ENCODE data around the gene MND1.
"Not testable (repeated sequence)": the region's sequence is repeated elsewhere in the genome, so short reads cannot be mapped to it uniquely, and the experiment has no call there.

The MND1 gene

DNA sequence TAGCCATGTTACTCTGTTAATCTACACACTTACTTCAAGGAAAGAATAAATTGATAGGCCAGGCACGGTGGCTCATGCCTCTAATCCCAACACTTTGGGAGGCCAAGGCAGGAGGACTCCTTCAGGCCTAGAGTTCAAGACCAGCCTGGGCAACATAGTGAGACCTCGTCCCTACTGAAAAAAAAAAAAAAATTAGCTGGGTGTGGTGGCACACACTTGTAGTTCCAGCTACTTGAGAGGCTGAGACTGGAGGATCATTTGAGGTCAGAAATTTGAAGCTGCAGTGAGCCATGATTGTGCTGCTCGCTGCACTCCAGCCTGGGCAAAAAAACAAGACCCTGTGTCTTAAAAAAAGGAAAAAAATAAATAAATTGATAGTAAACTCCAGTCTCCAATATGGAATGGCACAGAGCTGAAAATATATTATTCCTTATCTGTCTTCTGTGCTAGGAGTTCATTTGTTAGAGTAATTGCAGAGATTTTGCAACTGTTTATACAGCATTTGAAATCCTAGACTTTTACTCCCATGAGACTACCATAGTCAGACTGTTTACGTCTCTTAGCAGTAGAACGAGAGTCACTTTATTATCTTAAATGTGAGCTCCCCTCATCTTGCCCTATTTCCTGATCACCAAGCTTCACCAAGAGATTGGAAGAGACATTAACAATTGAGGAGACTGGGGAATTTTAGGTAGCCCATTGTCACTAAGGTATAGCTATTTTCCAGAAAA lies 102.9 kb downstream of the MND1 start:
- DNase-seq, result peak; percentile 54

DNA sequence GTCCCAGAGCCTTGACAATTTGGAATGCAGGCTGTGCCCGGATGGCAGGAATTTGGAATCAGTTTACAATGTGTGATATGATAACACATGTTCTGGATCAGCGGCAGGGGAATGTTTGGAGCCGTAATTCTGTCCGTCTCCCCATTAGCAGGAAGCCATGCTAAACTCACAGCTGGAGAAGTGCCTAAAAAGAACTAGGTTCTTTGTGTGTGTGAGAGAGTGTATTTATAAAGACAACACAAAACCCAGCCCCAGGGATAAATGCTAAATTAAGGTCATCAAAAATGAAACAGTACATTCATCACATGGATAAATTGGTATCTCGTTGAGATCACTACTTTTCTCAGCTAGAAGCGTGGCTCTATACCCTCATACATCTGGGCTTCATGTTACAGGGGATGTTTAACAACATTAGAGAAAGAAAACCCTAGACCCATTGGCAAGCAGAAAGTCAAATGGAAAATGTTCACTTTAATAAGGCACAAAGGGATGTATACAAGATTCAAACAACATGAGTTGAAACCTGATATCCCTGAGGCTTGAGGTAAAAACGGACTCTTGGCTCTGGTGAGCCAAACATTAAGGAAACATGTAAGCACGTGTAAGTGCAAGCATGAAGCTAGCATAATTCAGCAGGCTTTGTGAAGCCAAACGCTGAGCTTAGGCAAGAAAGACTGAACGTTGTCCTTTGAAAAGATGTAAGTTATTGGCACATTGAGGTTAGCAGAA lies 103.7 kb downstream of the MND1 start:
- DNase-seq, result peak; percentile 48

DNA sequence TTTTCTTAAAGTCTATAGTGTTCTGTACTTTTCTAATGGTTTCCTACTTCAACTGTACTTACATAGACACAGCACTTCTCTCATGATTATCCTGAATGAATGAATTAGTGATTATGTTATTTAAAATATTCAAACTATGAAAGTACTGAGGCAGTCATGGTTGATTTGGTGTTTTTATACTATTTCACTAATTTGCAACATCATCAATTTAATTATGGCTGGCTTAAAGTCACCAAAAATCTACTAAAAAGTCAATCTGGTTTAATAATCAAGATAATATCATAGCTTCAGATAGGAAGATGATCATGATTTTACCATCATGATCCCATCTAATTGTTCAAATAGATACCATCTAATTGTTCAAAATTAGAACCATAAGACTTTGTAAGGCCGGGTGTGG lies 104.8 kb downstream of the MND1 start:
- no peak for DNase-seq

DNA sequence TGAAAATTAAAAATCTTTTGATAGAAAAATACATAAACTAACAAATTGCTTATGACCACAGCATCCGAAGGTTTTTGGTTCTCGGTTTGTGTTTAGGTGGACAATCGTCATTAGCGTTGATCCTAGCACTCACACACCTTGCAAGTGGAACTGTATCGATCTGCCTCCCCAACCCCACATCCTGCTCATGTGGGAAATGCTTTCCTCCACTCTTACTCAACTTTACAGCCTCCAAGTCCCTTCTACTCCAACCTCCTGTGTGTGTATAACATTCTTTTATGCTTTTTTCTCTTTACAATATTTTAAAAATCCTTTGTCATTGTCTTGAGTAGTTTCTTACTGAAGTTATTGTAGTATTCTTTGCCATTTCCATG lies 106.0 kb downstream of the MND1 start:
- DNase-seq, result no peak

DNA sequence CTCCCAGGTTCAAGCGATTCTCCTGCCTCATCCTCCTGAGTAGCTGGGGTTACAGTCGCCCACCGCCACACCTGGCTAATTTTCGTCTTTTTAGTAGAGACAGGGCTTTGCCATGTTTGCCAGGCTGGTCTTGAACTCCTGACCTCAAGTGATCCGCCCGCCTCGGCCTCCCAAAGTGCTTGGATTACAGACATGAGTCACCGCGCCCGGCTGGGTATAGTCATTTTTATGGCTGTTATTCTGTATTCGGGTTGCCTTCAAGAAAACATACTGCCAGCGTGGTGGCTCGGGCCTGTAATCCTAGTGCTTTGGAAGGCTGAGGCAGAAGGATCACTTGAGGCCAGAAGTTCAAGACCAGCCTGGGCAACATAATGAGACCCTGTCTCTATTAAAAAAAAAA lies 106.7 kb downstream of the MND1 start:
- DNase-seq, result not testable (repeated sequence)

DNA sequence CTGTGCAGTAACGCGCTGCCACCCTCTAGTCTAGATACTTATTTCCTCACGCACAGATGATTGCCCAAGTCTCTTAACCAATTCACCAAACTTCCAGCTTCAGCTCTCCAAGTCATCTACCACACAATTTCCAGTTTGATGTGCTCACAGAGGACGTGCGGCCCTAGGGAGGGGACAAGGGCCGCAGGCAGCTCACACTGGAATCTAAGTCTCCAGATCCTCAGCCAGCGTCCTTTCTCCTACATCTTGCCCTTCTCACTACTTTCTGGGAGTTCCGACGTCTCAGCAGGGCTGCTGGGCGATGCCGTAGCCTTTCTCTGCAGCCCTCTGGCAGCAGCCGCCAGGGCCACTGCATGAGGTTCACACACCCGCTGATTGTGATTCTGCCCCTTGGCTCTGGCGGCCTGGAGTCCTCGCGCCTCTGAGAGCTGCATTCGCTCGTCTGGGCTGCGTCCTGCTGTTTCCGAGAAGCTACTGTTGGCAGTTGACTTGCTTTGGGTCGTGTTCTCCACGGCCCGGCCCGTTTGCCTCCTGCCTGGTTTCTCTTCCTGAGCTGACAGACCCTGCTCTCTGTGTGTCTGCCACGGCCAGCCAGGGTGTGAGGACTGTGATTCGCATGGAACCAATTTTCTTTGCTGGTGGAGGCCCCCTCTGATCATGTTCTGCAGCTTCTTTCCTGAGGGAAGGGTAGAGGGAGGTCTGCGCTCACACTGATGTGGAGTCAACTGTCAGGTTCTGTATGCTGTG lies 107.6 kb downstream of the MND1 start:
- DNase-seq, result no peak

DNA sequence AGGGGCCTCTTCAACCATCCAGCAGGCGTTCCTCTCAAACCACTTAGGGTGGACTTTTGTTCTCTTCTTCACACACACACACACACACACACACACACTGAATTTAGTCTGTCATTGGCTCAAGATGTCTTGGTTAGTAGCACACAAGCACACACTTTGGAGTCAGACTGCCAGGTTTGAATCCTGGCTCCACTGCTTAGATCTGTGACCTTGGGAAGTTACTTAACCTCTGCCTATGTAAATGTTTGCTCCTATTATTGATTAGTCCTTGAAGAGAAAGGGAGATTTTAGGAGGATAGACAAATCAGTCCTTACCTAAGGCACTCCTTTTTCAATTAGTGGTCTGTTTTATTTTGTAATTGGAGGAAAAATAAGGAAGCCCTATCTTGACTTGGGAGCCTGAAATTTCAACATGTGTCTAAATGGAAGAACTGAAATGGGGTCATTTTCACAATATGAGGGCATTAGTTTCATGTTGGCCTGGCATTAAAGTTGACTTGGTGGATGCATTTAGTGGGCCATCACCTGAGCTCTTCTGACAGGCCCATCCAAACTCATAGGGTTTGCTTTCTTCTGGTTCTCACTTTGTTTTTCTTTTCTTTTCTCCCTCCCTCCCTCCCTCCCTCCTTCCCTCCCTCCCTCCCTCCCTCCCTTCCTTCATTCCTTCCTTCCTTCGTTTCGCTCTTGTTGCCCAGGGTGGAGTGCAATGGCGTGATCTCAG lies 108.3 kb downstream of the MND1 start:
- DNase-seq, result no peak

DNA sequence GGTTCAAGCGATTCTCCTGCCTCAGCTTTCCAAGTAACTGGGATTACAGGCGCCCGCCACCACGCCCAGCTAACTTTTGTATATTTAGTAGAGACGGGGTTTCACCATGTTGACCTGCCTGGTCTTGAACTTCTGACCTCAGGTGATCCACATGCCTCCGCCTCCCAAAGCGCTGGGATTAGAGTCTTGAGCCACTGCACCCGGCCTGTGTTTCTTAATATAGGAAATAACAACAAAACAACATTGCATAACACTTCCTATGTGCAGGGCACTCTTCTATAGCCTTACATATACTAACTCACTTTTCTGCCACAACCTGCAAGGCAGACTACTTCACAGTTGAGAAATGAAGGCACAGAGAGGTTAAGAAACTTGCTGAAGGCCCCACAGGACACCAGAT lies 108.9 kb downstream of the MND1 start:
- no peak for DNase-seq

DNA sequence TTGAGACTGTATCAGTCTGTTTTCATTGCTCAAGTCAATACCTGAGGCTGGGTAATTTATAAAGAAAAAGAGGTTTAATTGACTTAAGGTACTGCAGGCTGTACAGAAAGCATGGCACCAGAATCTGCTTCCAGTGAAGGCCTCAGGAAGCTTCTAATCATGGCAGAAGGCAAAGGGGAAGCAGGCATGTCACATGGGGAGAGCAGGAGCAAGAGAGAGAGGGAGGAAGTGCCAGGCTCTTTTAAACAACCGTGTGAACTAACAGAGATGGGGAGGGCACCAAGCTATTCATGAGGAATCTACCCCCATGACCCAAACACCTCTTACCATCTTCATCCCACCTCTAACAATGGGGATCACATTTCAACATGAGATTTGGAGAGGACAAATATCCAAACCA lies 114.5 kb downstream of the MND1 start:
- no peak for DNase-seq

DNA sequence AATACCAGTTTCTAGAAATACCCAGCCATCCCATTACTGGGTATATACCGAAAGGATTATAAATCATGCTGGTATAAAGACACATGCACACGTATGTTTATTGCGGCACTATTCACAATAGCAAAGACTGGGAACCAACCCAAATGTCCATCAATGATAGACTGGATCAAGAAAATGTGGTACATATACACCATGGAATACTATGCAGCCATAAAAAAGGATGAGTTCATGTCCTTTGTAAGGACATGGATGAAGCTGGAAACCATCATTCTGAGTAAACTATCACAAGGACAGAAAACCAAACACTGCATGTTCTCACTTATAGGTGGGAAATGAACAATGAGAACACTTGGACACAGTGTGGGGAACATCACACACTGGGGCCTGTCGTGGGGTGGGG lies 117.1 kb downstream of the MND1 start:
- not testable (repeated sequence) for DNase-seq

DNA sequence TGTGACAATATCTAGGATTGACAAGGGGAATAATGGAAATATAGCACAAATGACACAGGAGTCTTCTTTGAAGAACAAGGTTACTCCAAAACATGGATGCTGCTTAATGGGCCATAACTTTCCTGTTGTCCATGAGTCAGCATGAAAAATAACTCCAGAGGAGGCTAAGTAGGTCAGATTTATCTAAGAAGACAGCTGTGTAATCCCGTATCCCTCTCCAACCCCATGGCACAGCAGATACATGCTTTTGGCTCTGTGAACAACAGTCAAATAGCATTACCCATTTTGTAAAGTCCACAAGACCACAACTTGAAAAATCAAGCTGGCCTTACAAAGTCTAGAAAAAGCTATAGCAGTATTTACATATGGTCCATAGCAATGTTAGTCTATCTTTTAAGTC lies 119.6 kb downstream of the MND1 start:
- peak; percentile 40 for DNase-seq

Measured in fibroblast of skin of abdomen (primary cell).